Measurements from ENCODE around the gene SSB.

SSB gene

GRCh38 chr2:169803480-169803879, 4.8 kb downstream of the SSB start:
- no peak for TF ChIP-seq ZBTB7A (IDR thresholded peaks at IDR 0.05; ENCODE audit: low read depth)
- TF ChIP-seq CREB1 (IDR thresholded peaks at IDR 0.05; ENCODE audit: low read depth), result no peak
- TF ChIP-seq RAD21 (IDR thresholded peaks at IDR 0.05; ENCODE audit: low read depth), result no peak
- TF ChIP-seq EP300 (IDR thresholded peaks at IDR 0.05; ENCODE audit: borderline replicate concordance), result no peak
- TF ChIP-seq EGR1 (IDR thresholded peaks at IDR 0.05), result no peak
- TF ChIP-seq TCF12 (IDR thresholded peaks at IDR 0.05; ENCODE audit: low read depth), result no peak
- TF ChIP-seq NFIC (IDR thresholded peaks at IDR 0.05), result no peak
- TF ChIP-seq CEBPB (IDR thresholded peaks at IDR 0.05), result no peak
- TF ChIP-seq TEAD4 (IDR thresholded peaks at IDR 0.05), result no peak
- no peak for TF ChIP-seq MAX (IDR thresholded peaks at IDR 0.05)
- TF ChIP-seq FOXM1 (IDR thresholded peaks at IDR 0.05; ENCODE audit: borderline replicate concordance, low read depth), result no peak
- no peak for TF ChIP-seq REST (IDR thresholded peaks at IDR 0.05; ENCODE audit: low read depth)
- no peak for TF ChIP-seq USF1 (IDR thresholded peaks at IDR 0.05)

- no peak for TF ChIP-seq EGR1 (IDR thresholded peaks at IDR 0.05)
- TF ChIP-seq MAX (IDR thresholded peaks at IDR 0.05), result no peak
- TF ChIP-seq CEBPB (IDR thresholded peaks at IDR 0.05), result no peak
- no peak for TF ChIP-seq CREB1 (IDR thresholded peaks at IDR 0.05; ENCODE audit: low read depth)
- TF ChIP-seq TEAD4 (IDR thresholded peaks at IDR 0.05), result no peak
- no peak for TF ChIP-seq YY1 (IDR thresholded peaks at IDR 0.05; ENCODE audit: low read depth)
- TF ChIP-seq TCF12 (IDR thresholded peaks at IDR 0.05; ENCODE audit: low read depth), result no peak
- no peak for TF ChIP-seq RAD21 (IDR thresholded peaks at IDR 0.05; ENCODE audit: low read depth)
- TF ChIP-seq TAF1 (IDR thresholded peaks at IDR 0.05; ENCODE audit: low read depth), result no peak
- TF ChIP-seq USF1 (IDR thresholded peaks at IDR 0.05), result no peak
- TF ChIP-seq REST (IDR thresholded peaks at IDR 0.05; ENCODE audit: low read depth), result no peak
Measured at GRCh38 chr2:169806586-169806985, 7.9 kb downstream of the SSB start.

GRCh38 chr2:169808221-169808620, 9.6 kb downstream of the SSB start:
- TF ChIP-seq RAD21 (IDR thresholded peaks at IDR 0.05; ENCODE audit: low read depth) (no peak), ZBTB7A (IDR thresholded peaks at IDR 0.05; ENCODE audit: low read depth) (no peak), CEBPB (IDR thresholded peaks at IDR 0.05) (no peak), EGR1 (IDR thresholded peaks at IDR 0.05) (no peak), FOXM1 (IDR thresholded peaks at IDR 0.05; ENCODE audit: borderline replicate concordance, low read depth) (no peak)

- TF ChIP-seq RAD21 (IDR thresholded peaks at IDR 0.05; ENCODE audit: low read depth), result no peak
- no peak for TF ChIP-seq TEAD4 (IDR thresholded peaks at IDR 0.05)
- TF ChIP-seq FOXM1 (IDR thresholded peaks at IDR 0.05; ENCODE audit: borderline replicate concordance, low read depth), result no peak
- no peak for TF ChIP-seq USF1 (IDR thresholded peaks at IDR 0.05)
- TF ChIP-seq YY1 (IDR thresholded peaks at IDR 0.05; ENCODE audit: low read depth), result no peak
- TF ChIP-seq CEBPB (IDR thresholded peaks at IDR 0.05), result no peak
- no peak for TF ChIP-seq REST (IDR thresholded peaks at IDR 0.05; ENCODE audit: low read depth)
- no peak for TF ChIP-seq MAX (IDR thresholded peaks at IDR 0.05)
- no peak for TF ChIP-seq EGR1 (IDR thresholded peaks at IDR 0.05)
- no peak for TF ChIP-seq NFIC (IDR thresholded peaks at IDR 0.05)
- no peak for TF ChIP-seq ZBTB7A (IDR thresholded peaks at IDR 0.05; ENCODE audit: low read depth)
- TF ChIP-seq EP300 (IDR thresholded peaks at IDR 0.05; ENCODE audit: borderline replicate concordance), result no peak
- no peak for TF ChIP-seq CREB1 (IDR thresholded peaks at IDR 0.05; ENCODE audit: low read depth)
- TF ChIP-seq TAF1 (IDR thresholded peaks at IDR 0.05; ENCODE audit: low read depth), result no peak
- TF ChIP-seq TCF12 (IDR thresholded peaks at IDR 0.05; ENCODE audit: low read depth), result no peak
Measured at GRCh38 chr2:169815849-169816248, 17.2 kb downstream of the SSB start.
